ENCODE data around the gene NUBPL.

- TF ChIP-seq CTCF (IDR thresholded peaks at IDR 0.05) (no peak), POLR2A (IDR thresholded peaks at IDR 0.05) (no peak)
These were observed 340.8 kb downstream of the NUBPL start for GRCh38 chr14:31902002-31902401.
